Ascending aorta (tissue), 2 donors: Measurements from ENCODE around the gene CAMKMT. TPM values are rescaled to one million over a fixed set of nuclear protein-coding genes. Genes with fewer than 3 reads are reported as not detected.

Experiments used
- DNase-seq, 2 donors: peaks; one replicate each; pipeline ENCODE4 v3.0.0-alpha.2; 2019; ENCODE audit warnings: low spot score in 2 of 2
- H3K27ac ChIP-seq, 2 donors: fragments of 200-600 bp; sonication (generic); one replicate each; pipeline ENCODE4 v1.5.1; 2016 to 2017; ENCODE audit warnings: mild to moderate bottlenecking in 1 of 2
- H3K27me3 ChIP-seq: fragments of 200-600 bp; sonication (generic); one replicate; pipeline ENCODE4 v1.5.1; 2017
- H3K36me3 ChIP-seq, 2 donors: fragments of 200-600 bp; sonication (generic); one replicate each; pipeline ENCODE4 v1.5.1; 2016
- H3K4me1 ChIP-seq, 2 donors: fragments of 200-600 bp; sonication (generic); one replicate each; pipeline ENCODE4 v1.5.1; 2016 to 2017; ENCODE audit warnings: mild to moderate bottlenecking in 1 of 2
- H3K4me3 ChIP-seq, 2 donors: fragments of 200-600 bp; sonication (generic); one replicate each; pipeline ENCODE4 v1.5.1; 2016 to 2017; ENCODE audit warnings: mild to moderate bottlenecking in 1 of 2
- H3K9me3 ChIP-seq, 2 donors: fragments of 200-600 bp; sonication (generic); one replicate each; pipeline ENCODE4 v1.5.1; 2016
- intact Hi-C: fragments of 100-400 bp; cut with DNase I; formaldehyde crosslinking; loops from one replicate; pipeline ENCODE4 v1.15.1; 2023
- total RNA-seq: library from RNA; depleted of rRNA; stranded (reverse); fragments of >200 nt; gene quantifications from one replicate; pipeline ENCODE4 v1.1.0, GENCODE V29; 2016
- TF ChIP-seq, protein P1 (sequence below), 3 experiments: fragments of 200-600 bp in 2 of 3; fragments of 450-650 bp in 1 of 3; sonication (generic) in 2 of 3; IDR thresholded peaks; one replicate each; pipeline ENCODE4 v1.5.1; 2016 to 2019; ENCODE audit warnings: antibody characterized with exemption in 3 of 3, mild to moderate bottlenecking in 1 of 3, moderate library complexity in 1 of 3

Gene CAMKMT
- total RNA-seq, 1 donor from 2014 or later, result 5.1 TPM

DNA sequence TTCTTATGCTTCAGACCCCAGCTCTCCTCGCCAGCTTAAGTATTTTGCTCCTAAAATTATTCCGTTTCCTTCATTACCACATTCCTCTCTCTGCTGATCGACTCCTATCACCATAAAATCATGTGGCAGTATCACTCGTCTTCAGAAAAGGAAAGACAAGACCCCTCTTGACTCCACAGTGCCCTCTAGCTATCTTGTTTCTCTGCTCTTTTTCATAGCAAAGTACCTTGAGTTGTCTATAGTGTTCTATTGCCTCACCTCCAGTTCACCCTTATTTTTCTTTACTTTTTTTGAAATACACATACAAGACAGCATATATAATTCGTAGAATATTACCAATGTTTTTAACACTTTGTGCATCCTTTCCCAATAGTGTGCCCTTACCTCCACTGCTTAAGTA is 306.6 kb downstream of the CAMKMT start:
- Histone ChIP-seq H3K9me3 (no peaks in the 10 kb centered on the region), H3K27ac (no peak overlapping the region), H3K4me3 (no peak overlapping the region), H3K36me3 (no peaks in the 10 kb centered on the region), H3K27me3 (no peaks in the 10 kb centered on the region), H3K4me1 (no peaks in the 10 kb centered on the region)
- DNase-seq, result no peak
- intact Hi-C loops, result no loop called here
- TF ChIP-seq, protein P1, sequence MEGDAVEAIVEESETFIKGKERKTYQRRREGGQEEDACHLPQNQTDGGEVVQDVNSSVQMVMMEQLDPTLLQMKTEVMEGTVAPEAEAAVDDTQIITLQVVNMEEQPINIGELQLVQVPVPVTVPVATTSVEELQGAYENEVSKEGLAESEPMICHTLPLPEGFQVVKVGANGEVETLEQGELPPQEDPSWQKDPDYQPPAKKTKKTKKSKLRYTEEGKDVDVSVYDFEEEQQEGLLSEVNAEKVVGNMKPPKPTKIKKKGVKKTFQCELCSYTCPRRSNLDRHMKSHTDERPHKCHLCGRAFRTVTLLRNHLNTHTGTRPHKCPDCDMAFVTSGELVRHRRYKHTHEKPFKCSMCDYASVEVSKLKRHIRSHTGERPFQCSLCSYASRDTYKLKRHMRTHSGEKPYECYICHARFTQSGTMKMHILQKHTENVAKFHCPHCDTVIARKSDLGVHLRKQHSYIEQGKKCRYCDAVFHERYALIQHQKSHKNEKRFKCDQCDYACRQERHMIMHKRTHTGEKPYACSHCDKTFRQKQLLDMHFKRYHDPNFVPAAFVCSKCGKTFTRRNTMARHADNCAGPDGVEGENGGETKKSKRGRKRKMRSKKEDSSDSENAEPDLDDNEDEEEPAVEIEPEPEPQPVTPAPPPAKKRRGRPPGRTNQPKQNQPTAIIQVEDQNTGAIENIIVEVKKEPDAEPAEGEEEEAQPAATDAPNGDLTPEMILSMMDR (IDR thresholded peaks at IDR 0.05), result no peak

DNA sequence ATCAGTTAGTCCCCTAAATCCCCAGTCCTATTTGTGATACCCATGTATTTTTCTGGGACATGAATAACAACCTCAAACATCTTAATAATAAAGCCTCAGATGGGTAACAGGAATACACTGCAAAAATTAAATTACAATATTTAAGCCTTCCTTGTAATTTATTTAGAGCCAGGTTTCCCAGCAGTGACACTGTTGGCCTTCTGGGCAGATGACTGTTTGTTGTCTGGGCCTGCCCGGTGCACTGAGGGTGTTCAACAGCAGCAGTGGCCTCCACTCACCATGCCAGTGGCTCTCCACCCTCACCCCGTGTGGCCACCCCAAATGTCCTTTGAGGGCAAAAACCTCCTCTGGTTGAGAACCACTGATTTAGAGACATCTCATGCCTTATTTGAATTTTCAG is 309.5 kb downstream of the CAMKMT start:
- H3K4me1 ChIP-seq, result no peaks in the 10 kb centered on the region
- no peaks in the 10 kb centered on the region for H3K9me3 ChIP-seq
- intact Hi-C loops, result no loop called here
- no peaks in the 10 kb centered on the region for H3K27me3 ChIP-seq
- H3K36me3 ChIP-seq, result no peaks in the 10 kb centered on the region
- no peak for DNase-seq
- no peak overlapping the region for H3K27ac ChIP-seq
- TF ChIP-seq, protein P1 (IDR thresholded peaks at IDR 0.05), result no peak
- no peak overlapping the region for H3K4me3 ChIP-seq

DNA sequence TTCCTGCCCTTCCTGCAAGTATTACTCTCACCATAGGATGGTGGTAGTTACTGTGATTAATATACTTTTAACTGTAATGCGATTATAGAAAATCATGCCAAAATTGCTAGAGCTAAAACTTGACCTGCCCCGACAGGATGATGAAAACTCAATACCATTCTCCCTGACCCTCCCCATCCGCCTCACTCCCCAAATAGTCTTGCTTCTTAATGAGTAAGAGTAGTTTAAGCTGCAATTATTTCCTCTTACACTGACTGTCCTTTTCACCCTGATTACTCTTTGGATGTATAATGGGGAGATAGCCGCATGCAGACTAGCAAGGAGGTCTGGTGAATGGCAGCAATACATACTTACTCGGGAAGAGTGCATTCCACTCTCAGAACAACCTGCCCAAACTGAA is 310.2 kb downstream of the CAMKMT start:
- intact Hi-C loops, result no loop called here
- Histone ChIP-seq H3K36me3 (no peaks in the 10 kb centered on the region), H3K27me3 (no peaks in the 10 kb centered on the region), H3K4me3 (no peak overlapping the region), H3K4me1 (no peaks in the 10 kb centered on the region), H3K9me3 (no peaks in the 10 kb centered on the region), H3K27ac (no peak overlapping the region)
- DNase-seq, result no peak
- TF ChIP-seq, protein P1 (IDR thresholded peaks at IDR 0.05), result no peak

DNA sequence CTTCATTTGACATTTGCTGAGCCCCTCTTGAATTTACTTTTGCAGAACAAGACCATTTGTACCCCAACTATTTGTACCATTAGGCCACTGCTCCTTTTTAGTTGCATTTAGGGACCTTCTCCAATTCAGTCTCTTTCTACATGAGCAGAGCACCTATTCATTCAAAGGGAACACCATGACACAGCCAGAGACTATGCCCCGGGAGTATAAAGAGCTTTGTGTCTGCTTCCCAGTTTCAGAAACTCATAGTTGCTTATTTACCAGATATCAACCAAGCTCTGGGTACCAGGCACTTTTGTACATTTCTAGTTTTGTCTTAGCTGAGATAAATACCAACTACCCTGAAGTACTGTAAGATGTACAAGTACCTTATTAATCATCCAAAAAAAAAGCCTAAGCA is 310.7 kb downstream of the CAMKMT start:
- no peak for DNase-seq
- H3K36me3 ChIP-seq, result no peaks in the 10 kb centered on the region
- H3K9me3 ChIP-seq, result no peaks in the 10 kb centered on the region
- H3K27me3 ChIP-seq, result no peaks in the 10 kb centered on the region
- TF ChIP-seq, protein P1 (IDR thresholded peaks at IDR 0.05), result no peak
- no peak overlapping the region for H3K27ac ChIP-seq
- intact Hi-C loops, result no loop called here
- no peaks in the 10 kb centered on the region for H3K4me1 ChIP-seq
- H3K4me3 ChIP-seq, result no peak overlapping the region

DNA sequence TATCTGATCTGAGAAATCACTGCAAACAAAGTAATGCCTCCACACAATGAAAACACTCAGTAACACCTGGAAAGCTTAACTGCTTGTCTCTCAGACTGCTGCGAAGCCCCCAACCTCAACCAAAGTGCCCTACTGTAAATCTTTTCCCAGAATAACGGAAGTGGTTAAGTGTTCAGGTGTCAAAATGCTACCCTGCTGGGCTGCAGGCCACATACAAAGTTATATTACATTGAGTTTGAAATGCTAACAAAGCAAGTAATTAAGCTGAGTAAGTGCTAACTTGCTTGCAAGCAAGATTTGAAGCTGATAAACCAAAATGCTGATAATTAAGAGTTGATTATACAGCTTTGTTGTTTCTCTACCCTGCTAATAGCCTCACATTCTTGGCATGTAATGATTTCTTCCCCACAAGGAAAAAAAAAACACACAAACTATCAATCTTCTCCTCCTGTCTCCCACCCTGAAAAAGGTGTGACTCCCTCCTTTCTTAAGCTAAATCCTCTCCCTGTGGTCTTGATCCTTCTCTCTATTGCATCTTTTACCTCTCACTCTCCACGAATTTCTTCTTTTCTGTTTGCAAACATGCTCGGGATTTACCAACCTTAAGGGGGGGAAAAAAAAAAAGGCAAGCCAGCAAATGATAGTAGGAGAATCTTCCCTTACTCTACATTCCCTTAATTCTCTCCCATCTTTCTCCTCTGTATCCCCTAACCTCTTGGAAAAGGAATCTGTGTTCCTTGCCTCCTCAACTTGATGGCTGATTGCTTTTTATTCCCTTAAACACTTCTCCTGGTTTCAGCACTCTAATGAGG is 312.9 kb downstream of the CAMKMT start:
- H3K27ac ChIP-seq, result no peak overlapping the region
- no peaks in the 10 kb centered on the region for H3K4me1 ChIP-seq
- no peaks in the 10 kb centered on the region for H3K36me3 ChIP-seq
- no peak overlapping the region for H3K4me3 ChIP-seq
- H3K9me3 ChIP-seq, result no peaks in the 10 kb centered on the region
- DNase-seq, result no peak
- intact Hi-C loops, result no loop called here
- no peaks in the 10 kb centered on the region for H3K27me3 ChIP-seq
- TF ChIP-seq, protein P1 (IDR thresholded peaks at IDR 0.05), result no peak
